HepG2 (cell line): ENCODE measurements around the gene PPFIA3. TPM values are rescaled to one million over a fixed set of nuclear protein-coding genes. Genes with fewer than 3 reads are reported as not detected.

Source experiments
- FOXP4 ChIP-seq: sonication (generic); formaldehyde crosslinking; IDR thresholded peaks from 2 replicates; pipeline ENCODE4 v1.4.0; 2020; ENCODE audit warnings: missing genetic modification reagents
- GPBP1L1 ChIP-seq: sonication (generic); formaldehyde crosslinking; IDR thresholded peaks from 2 replicates; pipeline ENCODE4 v1.5.0; 2020; ENCODE audit warnings: mild to moderate bottlenecking, missing genetic modification reagents
- HOXA9 ChIP-seq: sonication (generic); formaldehyde crosslinking; IDR thresholded peaks from 2 replicates; pipeline ENCODE4 v1.8.1; 2022; ENCODE audit warnings: missing genetic modification reagents, mild to moderate bottlenecking, moderate library complexity, borderline replicate concordance
- MEF2D ChIP-seq: sonication (generic); formaldehyde crosslinking; IDR thresholded peaks from 2 replicates; pipeline ENCODE4 v1.5.1; 2020; ENCODE audit warnings: mild to moderate bottlenecking, missing genetic modification reagents
- TEF ChIP-seq: sonication (generic); formaldehyde crosslinking; IDR thresholded peaks from 2 replicates; pipeline ENCODE4 v1.5.0; 2020; ENCODE audit warnings: missing genetic modification reagents
- ZBTB7B ChIP-seq: sonication (generic); formaldehyde crosslinking; IDR thresholded peaks from 2 replicates; pipeline ENCODE4 v1.4.0; 2020; ENCODE audit warnings: missing genetic modification reagents
- ZMYM2 ChIP-seq: sonication (generic); formaldehyde crosslinking; IDR thresholded peaks from 2 replicates; pipeline ENCODE4 v1.8.0; 2022; ENCODE audit warnings: mild to moderate bottlenecking, missing genetic modification reagents
- ZNF124 ChIP-seq: sonication (generic); formaldehyde crosslinking; IDR thresholded peaks from 2 replicates; pipeline ENCODE4 v1.4.0; 2020; ENCODE audit warnings: missing genetic modification reagents
- ZNF160 ChIP-seq: sonication (generic); formaldehyde crosslinking; IDR thresholded peaks from 2 replicates; pipeline ENCODE4 v1.8.0; 2022; ENCODE audit warnings: mild to moderate bottlenecking, inconsistent platforms, missing genetic modification reagents
- ZNF446 ChIP-seq: sonication (generic); formaldehyde crosslinking; IDR thresholded peaks from 2 replicates; pipeline ENCODE4 v1.5.0; 2020; ENCODE audit warnings: mild to moderate bottlenecking, missing genetic modification reagents
- ZNF513 ChIP-seq: sonication (generic); formaldehyde crosslinking; conservative IDR thresholded peaks from 2 replicates; pipeline ENCODE4 v1.5.0; 2020; ENCODE audit warnings: missing genetic modification reagents
- ZNF724P ChIP-seq: sonication (generic); formaldehyde crosslinking; IDR thresholded peaks from 2 replicates; pipeline ENCODE4 v1.8.0; 2022; ENCODE audit warnings: missing genetic modification reagents, borderline replicate concordance
- ZNF816 ChIP-seq: sonication (generic); formaldehyde crosslinking; IDR thresholded peaks from 2 replicates; pipeline ENCODE4 v1.8.0; 2022; ENCODE audit warnings: missing genetic modification reagents, mild to moderate bottlenecking, borderline replicate concordance
- polyA plus RNA-seq, 8 experiments: library from polyadenylated mRNA; depleted of rRNA in 3 of 8; stranded (reverse) in 7 of 8; unstranded in 1 of 8; fragments of >200 nt; fragmentation: Illumina TruSeq in 4 of 8; extraction: Trizol in 4 of 8; gene quantifications; 2 replicates each; pipeline versions ENCODE4 v1.2.1 to v1.2.3, GENCODE V29; 2011 to 2016; ENCODE audit warnings: low read depth in 4 of 8, missing spikeins in 1 of 8, mixed read lengths in 1 of 8; ENCODE audit not compliant: insufficient read depth in 1 of 8
- total RNA-seq, 5 experiments: library from RNA; depleted of rRNA; stranded (reverse); fragments of >200 nt; fragmentation: Illumina TruSeq; extraction: Trizol; gene quantifications; 2 replicates each; pipeline ENCODE4 v1.2.3, GENCODE V29; 2016; ENCODE audit warnings: low read depth in 1 of 5
- TF ChIP-seq, protein P1 (sequence below): sonication (generic); formaldehyde crosslinking; IDR thresholded peaks from 2 replicates; pipeline ENCODE4 v1.4.0; 2020; ENCODE audit warnings: missing genetic modification reagents
- TF ChIP-seq, protein P2 (sequence below): sonication (generic); formaldehyde crosslinking; IDR thresholded peaks from 2 replicates; pipeline ENCODE4 v1.8.1; 2023; ENCODE audit warnings: mild to moderate bottlenecking, inconsistent platforms, moderate library complexity, missing genetic modification reagents, borderline replicate concordance
- TF ChIP-seq, protein P3 (sequence below): sonication (generic); formaldehyde crosslinking; IDR thresholded peaks from 2 replicates; pipeline ENCODE4 v1.4.0; 2020; ENCODE audit warnings: missing genetic modification reagents, borderline replicate concordance

Gene PPFIA3
- total and polyA plus RNA-seq, 2 of the 13 experiments (the other 11 are each of a cell fraction or from before 2014, with no cell fraction given): 6.7 to 8.6 TPM

GRCh38 chr19:49118565-49119410 is 556 bp upstream of the PPFIA3 start, which contains the start of gene C19orf73 (continued):
- TF ChIP-seq, protein P1, sequence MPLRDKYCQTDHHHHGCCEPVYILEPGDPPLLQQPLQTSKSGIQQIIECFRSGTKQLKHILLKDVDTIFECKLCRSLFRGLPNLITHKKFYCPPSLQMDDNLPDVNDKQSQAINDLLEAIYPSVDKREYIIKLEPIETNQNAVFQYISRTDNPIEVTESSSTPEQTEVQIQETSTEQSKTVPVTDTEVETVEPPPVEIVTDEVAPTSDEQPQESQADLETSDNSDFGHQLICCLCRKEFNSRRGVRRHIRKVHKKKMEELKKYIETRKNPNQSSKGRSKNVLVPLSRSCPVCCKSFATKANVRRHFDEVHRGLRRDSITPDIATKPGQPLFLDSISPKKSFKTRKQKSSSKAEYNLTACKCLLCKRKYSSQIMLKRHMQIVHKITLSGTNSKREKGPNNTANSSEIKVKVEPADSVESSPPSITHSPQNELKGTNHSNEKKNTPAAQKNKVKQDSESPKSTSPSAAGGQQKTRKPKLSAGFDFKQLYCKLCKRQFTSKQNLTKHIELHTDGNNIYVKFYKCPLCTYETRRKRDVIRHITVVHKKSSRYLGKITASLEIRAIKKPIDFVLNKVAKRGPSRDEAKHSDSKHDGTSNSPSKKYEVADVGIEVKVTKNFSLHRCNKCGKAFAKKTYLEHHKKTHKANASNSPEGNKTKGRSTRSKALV: peak; percentile 72; the same call in 1 of the 2 replicates
- peak; percentile 74; the same call in 1 of the 2 replicates for TF ChIP-seq TEF (CRISPR knock-in tag)
- no peak for TF ChIP-seq HOXA9
- no peak for TF ChIP-seq GPBP1L1
- peak; percentile 77; the same call in 1 of the 2 replicates for TF ChIP-seq ZNF446 (CRISPR knock-in tag)
- TF ChIP-seq FOXP4 (CRISPR knock-in tag): peak; percentile 61; the same call in 1 of the 2 replicates
- TF ChIP-seq ZNF816 (CRISPR knock-in tag): peak; percentile 47; the same call in 1 of the 2 replicates
- peak; percentile 84; the same call in 1 of the 2 replicates for TF ChIP-seq ZNF160 (CRISPR knock-in tag)
- TF ChIP-seq ZNF513 (CRISPR knock-in tag): no peak
- peak; percentile 34; the same call in 1 of the 2 replicates for TF ChIP-seq ZNF124 (CRISPR knock-in tag)
- peak; percentile 69; the same call in 1 of the 2 replicates for TF ChIP-seq ZBTB7B (CRISPR knock-in tag)
- TF ChIP-seq, protein P2, sequence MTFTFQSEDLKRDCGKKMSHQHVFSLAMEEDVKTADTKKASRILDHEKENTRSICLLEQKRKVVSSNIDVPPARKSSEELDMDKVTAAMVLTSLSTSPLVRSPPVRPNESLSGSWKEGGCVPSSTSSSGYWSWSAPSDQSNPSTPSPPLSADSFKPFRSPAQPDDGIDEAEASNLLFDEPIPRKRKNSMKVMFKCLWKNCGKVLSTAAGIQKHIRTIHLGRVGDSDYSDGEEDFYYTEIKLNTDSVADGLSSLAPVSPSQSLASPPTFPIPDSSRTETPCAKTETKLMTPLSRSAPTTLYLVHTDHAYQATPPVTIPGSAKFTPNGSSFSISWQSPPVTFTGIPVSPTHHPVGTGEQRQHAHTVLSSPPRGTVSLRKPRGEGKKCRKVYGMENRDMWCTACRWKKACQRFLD (CRISPR knock-in tag): peak; percentile 78; the same call in 1 of the 2 replicates
- no peak for TF ChIP-seq ZNF724P (CRISPR knock-in tag)
- TF ChIP-seq, protein P3, sequence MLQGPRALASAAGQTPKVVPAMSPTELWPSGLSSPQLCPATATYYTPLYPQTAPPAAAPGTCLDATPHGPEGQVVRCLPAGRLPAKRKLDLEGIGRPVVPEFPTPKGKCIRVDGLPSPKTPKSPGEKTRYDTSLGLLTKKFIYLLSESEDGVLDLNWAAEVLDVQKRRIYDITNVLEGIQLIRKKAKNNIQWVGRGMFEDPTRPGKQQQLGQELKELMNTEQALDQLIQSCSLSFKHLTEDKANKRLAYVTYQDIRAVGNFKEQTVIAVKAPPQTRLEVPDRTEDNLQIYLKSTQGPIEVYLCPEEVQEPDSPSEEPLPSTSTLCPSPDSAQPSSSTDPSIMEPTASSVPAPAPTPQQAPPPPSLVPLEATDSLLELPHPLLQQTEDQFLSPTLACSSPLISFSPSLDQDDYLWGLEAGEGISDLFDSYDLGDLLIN (CRISPR knock-in tag): peak; percentile 81
- TF ChIP-seq ZMYM2 (CRISPR knock-in tag): peak; percentile 69; the same call in 1 of the 2 replicates
- peak; percentile 50; the same call in 1 of the 2 replicates for TF ChIP-seq MEF2D
